ENCODE measurements around the gene EPB42.

EPB42 gene

GRCh38 chr15:43220991-43221403, at the start of gene EPB42:
TSS of gene EPB42 (minus strand) at chr15:43221018. CDS start at chr15:43220825, 193 bp downstream.
- no peak within 1 kb of the TSS for H3K4me3 ChIP-seq (ENCODE audit: low read depth, low read length)
- TF ChIP-seq CTCF (IDR thresholded peaks at IDR 0.05; ENCODE audit: low read depth, low read length): no peak
- in situ Hi-C loops (cut with HindIII; ENCODE audit: low sequenced_read_pairs): no loop called here
- no peak for DNase-seq (ENCODE audit: low read depth, low spot score)

- in situ Hi-C loops (cut with HindIII; ENCODE audit: low sequenced_read_pairs): no loop called here
- no peak for DNase-seq (ENCODE audit: low read depth, low spot score)
- no peak overlapping the region for H3K4me3 ChIP-seq (ENCODE audit: low read depth, low read length)
- TF ChIP-seq CTCF (IDR thresholded peaks at IDR 0.05; ENCODE audit: low read depth, low read length): no peak
These were observed 49.4 kb upstream of the EPB42 start for GRCh38 chr15:43270113-43270665.

- peak; percentile 10 for DNase-seq (ENCODE audit: low read depth, low spot score)
- in situ Hi-C loops (cut with HindIII; ENCODE audit: low sequenced_read_pairs): no loop called here
- H3K4me3 ChIP-seq (ENCODE audit: low read depth, low read length): no peak overlapping the region
- TF ChIP-seq CTCF (IDR thresholded peaks at IDR 0.05; ENCODE audit: low read depth, low read length): peak; percentile 64
These were observed 47.6 kb upstream of the EPB42 start for GRCh38 chr15:43268111-43269105.

- no peak for DNase-seq (ENCODE audit: low read depth, low spot score)
- no peak for TF ChIP-seq CTCF (IDR thresholded peaks at IDR 0.05; ENCODE audit: low read depth, low read length)
- H3K4me3 ChIP-seq (ENCODE audit: low read depth, low read length): no peak overlapping the region
- in situ Hi-C loops (cut with HindIII; ENCODE audit: low sequenced_read_pairs): no loop called here
These were observed 46.6 kb upstream of the EPB42 start for GRCh38 chr15:43267439-43267838.

GRCh38 chr15:43266834-43267233, 46.0 kb upstream of the EPB42 start, which contains the start of gene TGM5:
TSS of gene TGM5 (minus strand) at chr15:43266928. CDS start at chr15:43266849, 79 bp downstream.
- H3K4me3 ChIP-seq (ENCODE audit: low read depth, low read length): no peak within 1 kb of the TSS
- no peak for TF ChIP-seq CTCF (IDR thresholded peaks at IDR 0.05; ENCODE audit: low read depth, low read length)
- in situ Hi-C loops (cut with HindIII; ENCODE audit: low sequenced_read_pairs): no loop called here
- DNase-seq (ENCODE audit: low read depth, low spot score): no peak

GRCh38 chr15:43266386-43266785, 45.6 kb upstream of the EPB42 start:
- no peak for DNase-seq (ENCODE audit: low read depth, low spot score)
- TF ChIP-seq CTCF (IDR thresholded peaks at IDR 0.05; ENCODE audit: low read depth, low read length): no peak
- H3K4me3 ChIP-seq (ENCODE audit: low read depth, low read length): no peak overlapping the region
- in situ Hi-C loops (cut with HindIII; ENCODE audit: low sequenced_read_pairs): no loop called here
